ENCODE results near the gene EVI5.

The EVI5 gene

DNA sequence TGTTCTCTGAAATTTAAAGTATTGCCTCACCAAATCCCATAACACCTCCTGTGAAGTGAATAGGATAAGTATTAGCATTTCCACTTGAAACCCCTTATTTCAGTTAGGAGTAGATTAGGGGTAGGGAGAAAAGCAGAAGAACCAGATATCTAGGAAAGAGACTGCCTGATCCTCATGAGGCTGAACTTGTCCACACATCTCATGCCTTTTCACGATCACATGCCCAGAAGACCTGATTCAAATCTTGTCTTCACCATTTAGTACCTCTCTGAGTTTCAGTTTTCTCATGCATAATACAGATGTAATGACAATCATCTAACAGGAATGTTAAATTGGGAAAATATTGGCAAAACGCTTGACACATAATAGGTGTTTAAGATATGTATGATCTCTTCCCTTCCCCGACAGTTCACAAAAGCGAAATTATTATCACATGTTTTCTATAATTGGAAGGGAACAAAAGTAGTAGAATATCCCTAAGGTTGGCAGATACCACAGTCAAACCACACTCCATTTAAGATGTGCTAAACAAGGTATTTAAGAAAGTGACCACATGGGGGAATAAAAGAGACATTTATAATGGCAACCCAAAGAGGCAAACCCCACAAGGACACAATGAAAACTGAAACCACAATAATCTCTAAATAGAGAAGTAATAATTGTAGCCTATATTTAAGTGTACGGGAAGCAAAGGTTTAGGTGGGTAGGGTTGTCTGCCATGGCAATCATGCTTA, 323.4 kb downstream of the EVI5 start:
- H3K27me3 ChIP-seq (ENCODE audit: insufficient read depth, insufficient read length) = no peaks in the 10 kb centered on the region
- H3K36me3 ChIP-seq (ENCODE audit: insufficient read depth, insufficient read length, low read length) = no peaks in the 10 kb centered on the region
- no peaks in the 10 kb centered on the region for H3K9me3 ChIP-seq (ENCODE audit: insufficient read depth, low read length)
- no peak for DNase-seq (ENCODE audit: low read depth, low spot score)
- H3K4me3 ChIP-seq (ENCODE audit: insufficient read length, low read depth) = no peak overlapping the region
- TF ChIP-seq SUZ12 (IDR thresholded peaks at IDR 0.05; ENCODE audit: extremely low read depth, insufficient read depth, insufficient read length) = no peak
- no peak overlapping the region for H3K9ac ChIP-seq (ENCODE audit: insufficient read length, low read depth)
- no peaks in the 10 kb centered on the region for H3K4me1 ChIP-seq (ENCODE audit: insufficient read depth, insufficient read length)

DNA sequence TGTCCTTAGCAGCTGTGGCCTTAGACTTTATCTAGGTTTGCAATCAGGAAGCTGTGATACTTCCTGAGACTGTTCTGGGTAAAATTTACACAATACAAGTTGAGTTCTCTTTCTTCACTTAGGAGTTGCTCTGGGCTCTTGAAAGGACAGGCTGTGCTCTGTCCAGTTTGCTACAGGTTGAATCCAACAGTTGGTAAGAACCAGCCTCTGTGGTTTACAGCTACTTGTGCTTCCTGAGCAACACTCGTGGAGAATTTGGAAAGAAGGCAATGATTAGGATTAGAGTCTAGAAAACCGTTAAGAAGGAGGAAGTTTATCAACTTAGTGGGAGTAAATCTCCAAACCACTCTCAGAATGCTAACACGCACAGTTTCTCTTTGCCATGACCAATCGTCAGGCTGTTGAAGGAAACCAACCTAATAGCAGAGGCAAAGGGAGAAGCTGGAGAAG, 325.0 kb downstream of the EVI5 start:
- Histone ChIP-seq H3K36me3 (ENCODE audit: insufficient read depth, insufficient read length, low read length) (no peaks in the 10 kb centered on the region), H3K4me3 (ENCODE audit: insufficient read length, low read depth) (no peak overlapping the region), H3K4me1 (ENCODE audit: insufficient read depth, insufficient read length) (no peaks in the 10 kb centered on the region), H3K9ac (ENCODE audit: insufficient read length, low read depth) (no peak overlapping the region), H3K9me3 (ENCODE audit: insufficient read depth, low read length) (no peaks in the 10 kb centered on the region), H3K27me3 (ENCODE audit: insufficient read depth, insufficient read length) (no peaks in the 10 kb centered on the region)
- DNase-seq (ENCODE audit: low read depth, low spot score) = no peak
- TF ChIP-seq ZNF274 (IDR thresholded peaks at IDR 0.05; ENCODE audit: low read depth, low read length) (no peak), YY1 (IDR thresholded peaks at IDR 0.05; ENCODE audit: insufficient read depth, insufficient read length) (no peak), SUZ12 (IDR thresholded peaks at IDR 0.05; ENCODE audit: extremely low read depth, insufficient read depth, insufficient read length) (no peak)
